IPS-NIHi11 (cell line): ENCODE results near the gene TBRG1.

ENCODE experiments used
- DNase-seq: peaks from one replicate; pipeline ENCODE4 v3.0.0; 2012; ENCODE audit warnings: mixed read lengths, low spot score

TBRG1 gene

DNA sequence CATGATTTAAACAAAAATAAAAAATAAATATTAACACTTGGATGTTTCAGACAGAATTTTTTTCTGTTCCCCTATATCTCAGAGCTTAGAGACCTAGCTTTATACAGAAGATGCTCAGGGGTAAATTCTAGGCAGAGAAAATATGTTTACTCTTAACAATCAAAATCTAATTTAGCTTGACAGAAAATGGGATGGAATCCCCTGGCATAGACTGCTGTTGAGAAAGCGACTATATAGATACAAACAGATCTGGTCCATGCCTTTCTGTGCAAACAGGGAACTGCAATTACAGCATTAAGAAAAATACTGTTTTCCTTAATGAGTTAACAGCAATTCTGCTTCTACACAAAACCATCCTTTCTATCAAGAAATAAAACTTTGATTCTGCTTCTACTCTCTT is 36.3 kb downstream of the TBRG1 start:
- DNase-seq = no peak

- no peak for DNase-seq
Observed at GRCh38 chr11:124661553-124661952, 38.9 kb downstream of the TBRG1 start.

- DNase-seq = no peak
Observed at GRCh38 chr11:124662106-124662505, 39.4 kb downstream of the TBRG1 start.

DNA sequence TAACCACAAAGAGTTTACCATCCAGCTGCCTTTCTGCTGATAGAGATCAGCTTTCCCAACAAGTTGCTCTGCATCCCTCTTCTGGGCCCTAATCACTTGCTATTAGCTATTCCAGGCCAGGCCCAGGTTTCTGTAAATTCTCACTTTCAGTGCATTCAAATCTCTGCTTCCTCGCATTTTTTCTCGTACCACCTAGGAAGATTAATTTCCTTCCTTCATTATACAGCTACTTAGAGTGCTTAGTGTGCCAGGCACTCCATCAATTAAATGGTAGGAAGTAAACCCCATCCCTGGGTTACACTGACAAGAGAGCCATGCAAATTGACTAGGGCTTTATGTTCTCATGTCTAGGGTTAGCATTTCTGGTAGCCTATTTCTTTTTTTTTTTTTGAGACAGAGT is 41.2 kb downstream of the TBRG1 start:
- DNase-seq = no peak

GRCh38 chr11:124667601-124668000 is 44.9 kb downstream of the TBRG1 start:
- DNase-seq = no peak

DNA sequence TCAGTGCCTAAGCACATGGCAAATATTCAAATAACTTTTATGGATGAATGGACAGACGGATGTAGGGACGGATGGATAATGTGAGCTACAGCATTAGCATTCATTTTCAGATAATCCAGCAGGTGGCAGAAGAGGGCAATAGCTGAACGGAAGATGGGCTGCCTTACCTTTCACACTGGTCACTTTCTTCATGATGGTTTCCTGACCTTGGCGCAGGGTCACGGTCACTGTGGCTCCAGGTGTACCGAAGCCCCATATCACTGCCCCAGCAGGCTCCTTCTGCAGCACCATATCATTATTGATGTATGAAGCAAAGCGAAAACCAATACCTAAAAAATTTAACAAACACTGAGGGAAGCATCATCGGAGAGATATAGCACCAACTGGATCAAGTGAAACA is 46.5 kb downstream of the TBRG1 start:
- DNase-seq = peak; percentile 73

GRCh38 chr11:124670732-124671131 is 48.1 kb downstream of the TBRG1 start:
- no peak for DNase-seq

DNA sequence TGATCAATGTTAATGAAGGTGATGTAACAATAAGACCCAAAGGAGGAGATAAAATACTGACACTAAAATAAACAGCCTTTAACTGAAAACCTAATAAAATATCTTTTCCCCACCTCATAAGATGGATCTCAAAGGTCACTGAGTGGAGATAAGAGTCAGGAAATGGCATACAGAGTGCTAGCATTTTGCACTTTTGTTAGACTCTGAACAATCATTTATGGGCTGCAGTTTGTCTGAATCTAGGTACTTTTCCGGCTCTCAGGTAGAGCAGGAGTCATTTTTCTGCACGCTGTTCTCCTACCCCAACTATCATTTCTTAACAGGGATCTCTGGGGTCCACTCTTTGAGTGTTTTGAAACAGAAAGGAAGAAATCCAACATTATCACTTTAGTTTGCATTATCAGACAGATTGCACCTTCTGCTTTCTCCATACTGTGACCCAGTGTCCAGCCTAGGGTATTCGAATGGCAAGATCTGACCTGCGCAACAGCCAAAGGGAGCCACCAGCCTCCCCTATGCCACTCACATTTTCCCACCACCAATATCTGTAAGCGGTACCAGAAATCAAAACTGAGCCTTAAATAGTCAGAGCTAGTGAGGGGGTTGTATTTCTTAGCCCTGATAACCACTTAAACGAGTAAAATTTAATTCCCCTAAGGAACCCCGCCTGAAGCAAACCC is 50.0 kb downstream of the TBRG1 start:
- no peak for DNase-seq

- peak; percentile 97 for DNase-seq
Observed at GRCh38 chr11:124673333-124674167, 50.9 kb downstream of the TBRG1 start, which contains the start of the genes SIAE and SPA17. Gene SIAE, minus strand, starts transcription at chr11:124673739. Its CDS starts 31 bp downstream, at chr11:124673708. Gene SPA17, plus strand, starts transcription at chr11:124673904. Its CDS starts 1,361 bp downstream, at chr11:124675265.

DNA sequence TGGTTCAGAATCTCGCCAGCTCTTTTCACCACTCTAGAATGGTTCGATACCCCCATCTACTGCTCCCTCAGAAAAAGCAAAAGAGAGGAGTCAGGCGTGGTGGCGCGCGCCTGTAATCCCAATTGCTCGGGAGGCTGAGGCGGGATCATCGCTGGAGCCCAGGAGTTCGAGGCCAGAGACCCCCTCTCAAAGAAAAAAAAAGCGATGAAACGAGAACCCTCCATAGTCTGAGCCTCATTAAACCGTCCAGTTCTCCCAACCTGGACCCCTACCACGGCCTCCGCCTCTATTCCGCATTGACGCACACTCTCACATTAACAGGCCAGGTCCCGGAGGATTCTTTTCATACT is 51.5 kb downstream of the TBRG1 start:
- peak; percentile 14 for DNase-seq

DNA sequence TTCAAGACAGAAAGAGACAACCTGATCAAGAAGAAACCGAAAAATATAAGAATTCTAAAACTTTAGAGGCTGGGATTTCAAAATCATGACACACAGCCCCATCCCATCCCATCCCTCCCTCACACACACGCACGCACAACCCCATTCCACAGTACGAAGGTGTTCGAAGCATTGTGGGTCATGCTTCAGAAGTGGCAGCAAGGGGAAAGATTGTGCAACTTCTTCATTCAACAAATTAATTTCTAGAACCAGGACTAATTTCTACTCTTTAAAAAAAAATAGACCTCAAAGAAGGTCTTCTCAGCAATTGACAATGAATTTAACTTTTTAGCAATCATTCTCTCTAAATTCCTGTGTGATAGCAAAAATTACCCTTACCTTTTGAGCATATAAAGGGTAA is 51.9 kb downstream of the TBRG1 start:
- no peak for DNase-seq

- DNase-seq = no peak
Observed at GRCh38 chr11:124676386-124676785, 53.7 kb downstream of the TBRG1 start.

DNA sequence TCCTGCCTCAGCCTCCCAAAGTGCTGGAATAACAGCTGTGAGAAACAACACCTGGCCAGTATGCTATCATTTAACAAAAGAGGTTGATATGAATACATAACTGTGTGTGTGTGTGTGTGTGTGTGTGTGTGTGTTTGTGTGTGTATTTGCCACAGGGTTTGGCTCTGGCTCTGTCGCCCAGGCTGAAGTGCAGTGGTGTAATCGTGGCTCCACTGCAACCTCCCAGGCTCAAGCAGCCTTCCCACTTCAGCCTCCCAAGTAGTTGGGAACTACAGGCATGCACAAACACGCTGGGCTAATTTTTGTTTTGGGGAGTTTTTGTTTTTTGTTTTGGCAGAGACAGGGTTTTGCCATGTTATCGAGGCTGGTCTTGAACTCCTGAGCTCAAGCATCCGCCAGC is 55.8 kb downstream of the TBRG1 start:
- no peak for DNase-seq

DNA sequence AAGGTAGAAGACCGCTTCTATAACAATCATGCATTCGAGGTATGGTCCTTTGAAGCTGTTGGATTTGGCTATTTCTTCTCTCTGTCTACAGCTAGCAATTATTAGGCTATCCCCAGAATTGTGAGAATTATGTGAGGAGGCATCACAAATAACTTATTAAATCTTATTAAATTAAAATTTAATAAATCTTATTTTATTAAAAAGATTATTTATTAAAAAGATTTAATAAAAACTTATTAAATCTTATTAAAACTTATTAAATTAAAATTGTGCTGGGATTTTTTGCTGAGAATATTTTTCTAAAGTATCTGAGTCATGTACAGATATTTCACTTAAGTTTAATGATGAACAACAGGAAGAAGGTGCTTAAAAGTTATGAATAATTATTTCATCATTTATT is 58.8 kb downstream of the TBRG1 start:
- no peak for DNase-seq

DNA sequence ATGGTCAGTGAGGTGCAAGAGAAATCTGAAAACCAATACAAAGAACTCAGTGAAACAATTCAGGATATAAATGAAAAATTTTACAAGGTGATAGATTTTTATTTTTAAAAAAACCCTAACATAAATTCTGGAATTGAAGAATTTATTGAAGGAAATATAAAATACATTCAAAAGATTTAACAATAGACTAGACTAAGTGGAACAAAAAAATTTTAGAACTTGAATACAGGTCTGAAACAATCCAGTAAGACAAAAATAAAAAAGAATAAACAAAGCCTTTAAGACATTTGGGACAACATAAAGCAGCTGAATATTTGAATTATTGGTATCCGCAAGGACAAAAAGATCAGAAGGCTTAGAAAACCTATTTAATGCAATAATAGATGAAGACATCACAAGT is 59.8 kb downstream of the TBRG1 start:
- no peak for DNase-seq
